A673 (cell line): ENCODE measurements around the gene NAA38. TPM values are rescaled to one million over a fixed set of nuclear protein-coding genes. Genes with fewer than 3 reads are reported as not detected.
A peak's percentile ranks its signal among the peaks of the same experiment; 100 is the strongest.

Experiments used
- BruUV-seq: library from RNA; stranded (reverse); fragments of 400-500 nt; replicated peaks from 2 replicates; lab custom pipeline; 2021; lab: Mats Ljungman, UMichigan
- CTCF ChIA-PET: fragments of 300-600 bp; sonication (Branson Sonifier 250); formaldehyde crosslinking; loops from one replicate; lab custom pipeline; 2022; ENCODE audit warnings: antibody characterized with exemption; lab: Charles Lee
- POLR2A ChIA-PET: fragments of 300-600 bp; sonication (Branson Sonifier 250); formaldehyde crosslinking; loops from one replicate; lab custom pipeline; 2022; ENCODE audit warnings: antibody characterized with exemption; ENCODE audit not compliant: low non-redundant PET; lab: Charles Lee
- DNase-seq: peaks from one replicate; pipeline ENCODE4 v3.0.0-alpha.2; 2015; ENCODE audit warnings: low spot score
- H3K27ac ChIP-seq: fragments of 200-600 bp; sonication (generic); 2 replicates; pipeline ENCODE4 v1.5.1; 2016; ENCODE audit warnings: mixed run types, low read depth, mild to moderate bottlenecking, mixed read lengths, antibody characterized with exemption, low read length; ENCODE audit not compliant: poor library complexity, severe bottlenecking
- H3K27me3 ChIP-seq: fragments of 200-600 bp; sonication (generic); replicated peaks from 2 replicates; pipeline ENCODE4 v1.6.1; 2017; ENCODE audit warnings: mixed run types, low read depth, mild to moderate bottlenecking, mixed read lengths, antibody characterized with exemption, low read length; ENCODE audit not compliant: insufficient read depth, poor library complexity
- H3K36me3 ChIP-seq: fragments of 200-600 bp; sonication (generic); 2 replicates; pipeline ENCODE4 v1.6.1; 2016; ENCODE audit warnings: mixed run types, mild to moderate bottlenecking, mixed read lengths, antibody characterized with exemption, low read length; ENCODE audit not compliant: insufficient read depth, poor library complexity, severe bottlenecking
- H3K4me1 ChIP-seq: fragments of 200-600 bp; sonication (generic); 2 replicates; pipeline ENCODE4 v1.6.1; 2017; ENCODE audit warnings: mixed run types, mild to moderate bottlenecking, mixed read lengths, antibody characterized with exemption, low read length; ENCODE audit not compliant: insufficient read depth, poor library complexity, severe bottlenecking
- H3K4me3 ChIP-seq: fragments of 200-600 bp; sonication (generic); 2 replicates; pipeline ENCODE4 v1.5.1; 2016; ENCODE audit warnings: low read depth, mixed run types, mild to moderate bottlenecking, mixed read lengths, low read length; ENCODE audit not compliant: poor library complexity, severe bottlenecking
- H3K9me3 ChIP-seq: fragments of 200-600 bp; sonication (generic); 2 replicates; pipeline ENCODE4 v1.6.1; 2016; ENCODE audit warnings: mixed run types, low read depth, mild to moderate bottlenecking, mixed read lengths, antibody characterized with exemption, low read length; ENCODE audit not compliant: poor library complexity, severe bottlenecking
- EZH2 ChIP-seq: fragments of 200-600 bp; sonication (generic); IDR thresholded peaks from 2 replicates; pipeline ENCODE4 v1.6.1; 2017; ENCODE audit warnings: borderline replicate concordance, low read depth, mild to moderate bottlenecking, mixed read lengths, antibody characterized with exemption, low read length; ENCODE audit not compliant: poor library complexity, severe bottlenecking
- intact Hi-C: fragments of 100-400 bp; cut with micrococcal nuclease; formaldehyde crosslinking; loops from one replicate; pipeline ENCODE4 v1.10.0; 2022; ENCODE audit not compliant: unreplicated experiment
- total RNA-seq: library from RNA; stranded (reverse); gene quantifications from 2 replicates; pipeline ENCODE4 v1.2.3, GENCODE V29; 2021
- TF ChIP-seq, protein P1 (sequence below): fragments of 300-800, 200-600 bp; sonication (generic); conservative IDR thresholded peaks from 2 replicates; pipeline ENCODE4 v1.5.1; 2017; ENCODE audit warnings: low read depth, mild to moderate bottlenecking, antibody characterized with exemption, low read length, moderate library complexity, mixed read lengths

Gene NAA38
- total RNA-seq, 1 experiment from 2014 or later, result 64.3 TPM

DNA sequence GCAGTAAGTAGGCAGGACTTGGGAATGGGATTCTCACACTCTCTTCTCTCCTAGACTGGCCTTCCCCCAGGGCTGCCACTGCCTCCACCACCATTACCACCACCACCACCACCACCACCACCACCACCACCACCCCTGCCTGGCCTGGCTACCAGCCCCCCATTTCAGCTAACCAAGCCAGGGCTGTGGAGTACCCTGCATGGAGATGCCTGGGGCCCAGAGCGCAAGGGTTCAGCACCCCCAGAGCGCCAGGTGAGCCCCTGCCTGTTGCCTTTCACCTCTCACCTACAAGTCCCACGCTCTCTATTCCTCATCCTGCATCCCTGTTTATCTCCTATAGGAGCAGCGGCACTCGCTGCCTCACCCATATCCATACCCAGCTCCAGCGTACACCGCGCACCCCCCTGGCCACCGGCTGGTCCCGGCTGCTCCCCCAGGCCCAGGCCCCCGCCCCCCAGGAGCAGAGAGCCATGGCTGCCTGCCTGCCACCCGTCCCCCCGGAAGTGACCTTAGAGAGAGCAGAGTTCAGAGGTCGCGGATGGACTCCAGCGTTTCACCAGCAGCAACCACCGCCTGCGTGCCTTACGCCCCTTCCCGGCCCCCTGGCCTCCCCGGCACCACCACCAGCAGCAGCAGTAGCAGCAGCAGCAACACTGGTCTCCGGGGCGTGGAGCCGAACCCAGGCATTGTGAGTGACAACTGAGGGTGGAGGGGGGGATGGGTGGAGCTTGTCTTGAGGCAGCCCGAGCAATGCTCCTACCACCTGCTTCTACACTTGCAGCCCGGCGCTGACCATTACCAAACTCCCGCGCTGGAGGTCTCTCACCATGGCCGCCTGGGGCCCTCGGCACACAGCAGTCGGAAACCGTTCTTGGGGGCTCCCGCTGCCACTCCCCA lies 10.3 kb downstream of the NAA38 start:
- intact Hi-C loops, result no loop called here
- no peak for TF ChIP-seq EZH2
- TF ChIP-seq, protein P1, sequence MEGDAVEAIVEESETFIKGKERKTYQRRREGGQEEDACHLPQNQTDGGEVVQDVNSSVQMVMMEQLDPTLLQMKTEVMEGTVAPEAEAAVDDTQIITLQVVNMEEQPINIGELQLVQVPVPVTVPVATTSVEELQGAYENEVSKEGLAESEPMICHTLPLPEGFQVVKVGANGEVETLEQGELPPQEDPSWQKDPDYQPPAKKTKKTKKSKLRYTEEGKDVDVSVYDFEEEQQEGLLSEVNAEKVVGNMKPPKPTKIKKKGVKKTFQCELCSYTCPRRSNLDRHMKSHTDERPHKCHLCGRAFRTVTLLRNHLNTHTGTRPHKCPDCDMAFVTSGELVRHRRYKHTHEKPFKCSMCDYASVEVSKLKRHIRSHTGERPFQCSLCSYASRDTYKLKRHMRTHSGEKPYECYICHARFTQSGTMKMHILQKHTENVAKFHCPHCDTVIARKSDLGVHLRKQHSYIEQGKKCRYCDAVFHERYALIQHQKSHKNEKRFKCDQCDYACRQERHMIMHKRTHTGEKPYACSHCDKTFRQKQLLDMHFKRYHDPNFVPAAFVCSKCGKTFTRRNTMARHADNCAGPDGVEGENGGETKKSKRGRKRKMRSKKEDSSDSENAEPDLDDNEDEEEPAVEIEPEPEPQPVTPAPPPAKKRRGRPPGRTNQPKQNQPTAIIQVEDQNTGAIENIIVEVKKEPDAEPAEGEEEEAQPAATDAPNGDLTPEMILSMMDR, result no peak
- DNase-seq, result no peak
- ChIA-PET POLR2A (no interaction called here), CTCF (no interaction called here)
- no peaks in the 10 kb centered on the region for H3K27me3 ChIP-seq
- no peak overlapping the region for H3K4me3 ChIP-seq
- H3K27ac ChIP-seq, result no peak overlapping the region
- no TSS peak for BruUV-seq
- peaks cover 6% of the 10 kb centered on the region for H3K4me1 ChIP-seq
- H3K36me3 ChIP-seq, result peaks cover 64% of the 10 kb centered on the region
- no peaks in the 10 kb centered on the region for H3K9me3 ChIP-seq

DNA sequence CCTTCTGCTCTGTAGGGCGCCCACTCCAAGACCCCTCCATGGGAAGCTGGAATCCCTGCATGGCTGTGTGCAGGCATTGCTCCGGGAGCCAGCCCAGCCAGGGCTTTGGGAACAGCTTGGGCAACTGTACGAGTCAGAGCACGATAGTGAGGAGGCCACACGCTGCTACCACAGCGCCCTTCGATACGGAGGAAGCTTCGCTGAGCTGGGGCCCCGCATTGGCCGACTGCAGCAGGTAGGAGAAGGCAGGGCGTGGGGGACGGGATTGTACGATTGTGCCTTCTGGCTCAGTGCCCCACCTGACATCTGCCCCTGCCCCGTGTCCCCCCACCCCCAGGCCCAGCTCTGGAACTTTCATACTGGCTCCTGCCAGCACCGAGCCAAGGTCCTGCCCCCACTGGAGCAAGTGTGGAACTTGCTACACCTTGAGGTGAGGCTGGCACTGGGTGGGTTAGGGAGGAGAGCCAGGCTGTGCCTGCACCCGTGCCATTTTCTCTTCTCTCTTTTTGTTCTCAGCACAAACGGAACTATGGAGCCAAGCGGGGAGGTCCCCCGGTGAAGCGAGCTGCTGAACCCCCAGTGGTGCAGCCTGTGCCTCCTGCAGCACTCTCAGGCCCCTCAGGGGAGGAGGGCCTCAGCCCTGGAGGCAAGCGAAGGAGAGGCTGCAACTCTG lies 11.2 kb downstream of the NAA38 start:
- intact Hi-C loops, result no loop called here
- no TSS peak for BruUV-seq
- ChIA-PET CTCF (interaction anchor here (0.7 kb wide), 1 partner anchor 155 kb away, joined by 3 read pairs; no protein-coding TSS in a partner anchor), POLR2A (no interaction called here)
- H3K27me3 ChIP-seq, result no peaks in the 10 kb centered on the region
- H3K4me3 ChIP-seq, result no peak overlapping the region
- H3K9me3 ChIP-seq, result no peaks in the 10 kb centered on the region
- peaks cover 57% of the 10 kb centered on the region for H3K36me3 ChIP-seq
- peaks cover 10% of the 10 kb centered on the region for H3K4me1 ChIP-seq
- no peak overlapping the region for H3K27ac ChIP-seq
- DNase-seq, result no peak
- no peak for TF ChIP-seq EZH2
- TF ChIP-seq, protein P1, result no peak

DNA sequence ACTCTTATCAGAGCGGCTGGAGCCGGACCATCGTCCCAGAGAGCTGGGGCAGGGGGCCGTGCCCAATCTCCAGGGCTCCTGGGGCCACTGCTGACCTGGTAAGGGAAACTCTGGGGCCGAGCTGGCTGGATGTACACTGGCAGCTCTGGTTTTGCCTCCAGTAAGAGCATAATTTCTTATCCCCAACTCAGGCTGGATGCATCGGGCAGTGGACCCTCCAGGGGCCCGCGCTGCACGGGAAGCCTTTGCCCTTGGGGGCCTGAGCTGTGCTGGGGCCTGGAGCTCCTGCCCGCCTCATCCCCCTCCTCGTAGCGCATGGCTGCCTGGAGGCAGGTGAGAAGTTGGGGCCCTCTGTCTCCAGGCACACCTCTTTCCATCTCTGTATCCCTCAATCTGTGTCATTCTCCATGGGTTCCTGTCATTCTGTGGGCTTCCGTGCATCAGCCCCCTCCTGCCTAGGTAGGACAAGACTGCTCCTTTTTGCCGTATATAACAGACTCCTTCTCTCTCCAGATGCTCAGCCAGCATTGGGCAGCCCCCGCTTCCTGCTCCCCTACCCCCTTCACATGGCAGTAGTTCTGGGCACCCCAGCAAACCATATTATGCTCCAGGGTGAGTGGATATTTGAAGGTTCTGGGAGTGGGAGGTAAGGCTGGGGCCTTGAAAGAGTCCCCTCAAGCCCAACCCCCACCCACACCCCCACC lies 11.8 kb downstream of the NAA38 start:
- Histone ChIP-seq H3K9me3 (no peaks in the 10 kb centered on the region), H3K4me1 (peaks cover 17% of the 10 kb centered on the region), H3K27ac (peak overlapping the region; percentile 97), H3K4me3 (peak overlapping the region; percentile 81), H3K36me3 (peaks cover 51% of the 10 kb centered on the region), H3K27me3 (no peaks in the 10 kb centered on the region)
- no TSS peak for BruUV-seq
- intact Hi-C loops, result no loop called here
- no peak for TF ChIP-seq EZH2
- no peak for DNase-seq
- ChIA-PET POLR2A (interaction anchor here (0.5 to 0.6 kb wide), 2 partner anchors 196 to 514 kb away, joined by 3 read pairs; no protein-coding TSS in a partner anchor), CTCF (interaction anchor here (0.7 to 1.2 kb wide), 3 partner anchors 12 to 196 kb away, joined by 3 to 4 read pairs (median 4); partner anchors contain the start of gene NAA38)
